ENCODE data around the gene KRTAP3-1.

DNA sequence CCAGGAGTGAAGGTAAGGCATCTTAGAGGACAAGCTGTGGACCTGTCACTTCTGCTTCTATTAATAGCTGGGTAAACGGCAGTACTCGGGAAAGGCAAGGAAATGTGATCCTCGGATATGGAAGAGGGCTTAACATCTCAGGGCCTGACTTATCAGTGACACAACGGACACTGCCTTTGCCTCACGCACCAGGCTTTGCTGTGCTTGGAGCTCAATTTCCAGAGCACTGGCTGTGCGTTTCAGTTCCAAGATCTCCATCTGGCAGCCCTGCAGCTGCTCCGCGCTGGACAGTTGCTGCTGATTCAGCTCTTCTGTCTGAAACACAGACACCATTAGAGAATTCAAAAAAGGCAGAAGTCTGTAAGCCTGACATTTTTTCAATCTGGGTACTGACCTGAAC, 28.3 kb downstream of the KRTAP3-1 start:
- TF ChIP-seq, protein P1, sequence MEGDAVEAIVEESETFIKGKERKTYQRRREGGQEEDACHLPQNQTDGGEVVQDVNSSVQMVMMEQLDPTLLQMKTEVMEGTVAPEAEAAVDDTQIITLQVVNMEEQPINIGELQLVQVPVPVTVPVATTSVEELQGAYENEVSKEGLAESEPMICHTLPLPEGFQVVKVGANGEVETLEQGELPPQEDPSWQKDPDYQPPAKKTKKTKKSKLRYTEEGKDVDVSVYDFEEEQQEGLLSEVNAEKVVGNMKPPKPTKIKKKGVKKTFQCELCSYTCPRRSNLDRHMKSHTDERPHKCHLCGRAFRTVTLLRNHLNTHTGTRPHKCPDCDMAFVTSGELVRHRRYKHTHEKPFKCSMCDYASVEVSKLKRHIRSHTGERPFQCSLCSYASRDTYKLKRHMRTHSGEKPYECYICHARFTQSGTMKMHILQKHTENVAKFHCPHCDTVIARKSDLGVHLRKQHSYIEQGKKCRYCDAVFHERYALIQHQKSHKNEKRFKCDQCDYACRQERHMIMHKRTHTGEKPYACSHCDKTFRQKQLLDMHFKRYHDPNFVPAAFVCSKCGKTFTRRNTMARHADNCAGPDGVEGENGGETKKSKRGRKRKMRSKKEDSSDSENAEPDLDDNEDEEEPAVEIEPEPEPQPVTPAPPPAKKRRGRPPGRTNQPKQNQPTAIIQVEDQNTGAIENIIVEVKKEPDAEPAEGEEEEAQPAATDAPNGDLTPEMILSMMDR (IDR thresholded peaks at IDR 0.05), result no peak
- TF ChIP-seq POLR2A (IDR thresholded peaks at IDR 0.05), result no peak
